ENCODE measurements around the gene JAKMIP1. TPM values are rescaled to one million over a fixed set of nuclear protein-coding genes. Genes with fewer than 3 reads are reported as not detected.

JAKMIP1 gene
- total and polyA plus RNA-seq, 2 donors (not counting 1 experiment from before 2014, with no cell fraction given), result 0.49 to 1.0 TPM

GRCh38 chr4:6227412-6228157 is 27.2 kb upstream of the JAKMIP1 start:
- peaks cover 25% of the 10 kb centered on the region for H3K27me3 Mint-ChIP-seq
- peaks cover 0 to 14% (median 3%) of the 10 kb centered on the region in 4 experiments for H3K27me3 ChIP-seq (replicated peaks in 1 of 4; ENCODE audit: control extremely low read depth in 1 of 4, control insufficient read depth in 3 of 4, insufficient read depth in 4 of 4, low read length in 3 of 4)
- intact Hi-C loops (cut with micrococcal nuclease), result no loop called here
- H3K79me2 ChIP-seq (ENCODE audit: control insufficient read depth, insufficient read depth, low read length), result no peaks in the 10 kb centered on the region
- H3K4me3 Mint-ChIP-seq, result no peak overlapping the region
- H3K9me3 ChIP-seq (ENCODE audit: control extremely low read depth in 1 of 3, control insufficient read depth in 2 of 3, insufficient read depth in 1 of 3, low read length in 2 of 3), result peaks cover 0 to 10% (median 3%) of the 10 kb centered on the region in 3 donors
- ChIA-PET POLR2A (no interaction called here), CTCF (no interaction called here)
- no peak overlapping the region for H3K4me2 ChIP-seq (replicated peaks; ENCODE audit: low read depth, low read length, poor library complexity, severe bottlenecking)
- no peak overlapping the region for H2AFZ ChIP-seq (ENCODE audit: insufficient read depth, low read depth, low read length, poor library complexity, severe bottlenecking)
- H3K27ac ChIP-seq (ENCODE audit: low read length in 2 of 2), result no peak overlapping the region
- no peaks in the 10 kb centered on the region for H3K9me3 Mint-ChIP-seq (ENCODE audit: insufficient read depth)
- H3K4me3 ChIP-seq (ENCODE audit: control extremely low read depth in 1 of 5, extremely low read depth in 1 of 5, insufficient read depth in 1 of 5, low read depth in 2 of 5, low read length in 4 of 5), result no peak overlapping the region
- DNase-seq (no peak), ATAC-seq (ENCODE audit: low read depth) (no peak)
- no peak overlapping the region for H3K27ac Mint-ChIP-seq
- 88% methylated on average over 10 of the region's 12 CpGs for WGBS (ENCODE audit: insufficient coverage)
- no peaks in the 10 kb centered on the region for H4K20me1 ChIP-seq (ENCODE audit: control insufficient read depth, insufficient read depth, low read length, poor library complexity, severe bottlenecking)
- no peaks in the 10 kb centered on the region for H3K4me1 Mint-ChIP-seq
- TF ChIP-seq EZH2 (IDR thresholded peaks at IDR 0.05; ENCODE audit: borderline replicate concordance, insufficient read depth, low read depth, low read length, poor library complexity, severe bottlenecking), result no peak
- TF ChIP-seq CTCF (IDR thresholded peaks at IDR 0.05), result no peak
- H3K9ac ChIP-seq (ENCODE audit: low read length), result no peak overlapping the region
- no peaks in the 10 kb centered on the region for H3K4me1 ChIP-seq (ENCODE audit: control insufficient read depth in 2 of 2, insufficient read depth in 2 of 2, low read length in 2 of 2)
- no peaks in the 10 kb centered on the region for H3K36me3 ChIP-seq (replicated peaks in 1 of 2; ENCODE audit: control extremely low read depth in 1 of 2, control insufficient read depth in 1 of 2, extremely low read depth in 1 of 2, insufficient read depth in 2 of 2, low read length in 1 of 2)

- ATAC-seq (ENCODE audit: low read depth) (no peak), DNase-seq (no peak)
- Histone ChIP-seq H3K79me2 (ENCODE audit: control insufficient read depth, insufficient read depth, low read length) (no peaks in the 10 kb centered on the region), H3K9ac (ENCODE audit: low read length) (no peak overlapping the region), H3K4me3 (ENCODE audit: control extremely low read depth in 1 of 5, extremely low read depth in 1 of 5, insufficient read depth in 1 of 5, low read depth in 2 of 5, low read length in 4 of 5) (no peak overlapping the region), H3K4me1 (ENCODE audit: control insufficient read depth in 2 of 2, insufficient read depth in 2 of 2, low read length in 2 of 2) (peaks cover 0 to under 1% of the 10 kb centered on the region in 2 donors), H2AFZ (ENCODE audit: insufficient read depth, low read depth, low read length, poor library complexity, severe bottlenecking) (no peak overlapping the region), H3K9me3 (ENCODE audit: control extremely low read depth in 1 of 3, control insufficient read depth in 2 of 3, insufficient read depth in 1 of 3, low read length in 2 of 3) (peaks cover 0 to 17% (median 6%) of the 10 kb centered on the region in 3 donors), H3K27me3 (replicated peaks in 1 of 4; ENCODE audit: control extremely low read depth in 1 of 4, control insufficient read depth in 3 of 4, insufficient read depth in 4 of 4, low read length in 3 of 4) (peaks cover 0 to 20% (median 5%) of the 10 kb centered on the region in 4 experiments), H3K27ac (ENCODE audit: low read length in 2 of 2) (no peak overlapping the region), H3K36me3 (replicated peaks in 1 of 2; ENCODE audit: control extremely low read depth in 1 of 2, control insufficient read depth in 1 of 2, extremely low read depth in 1 of 2, insufficient read depth in 2 of 2, low read length in 1 of 2) (no peaks in the 10 kb centered on the region), H3K4me2 (replicated peaks; ENCODE audit: low read depth, low read length, poor library complexity, severe bottlenecking) (no peak overlapping the region), H4K20me1 (ENCODE audit: control insufficient read depth, insufficient read depth, low read length, poor library complexity, severe bottlenecking) (no peaks in the 10 kb centered on the region)
- Mint-ChIP-seq H3K27me3 (peaks cover 29% of the 10 kb centered on the region), H3K4me1 (no peaks in the 10 kb centered on the region), H3K4me3 (no peak overlapping the region), H3K27ac (no peak overlapping the region), H3K9me3 (ENCODE audit: insufficient read depth) (no peaks in the 10 kb centered on the region)
- intact Hi-C loops (cut with micrococcal nuclease), result no loop called here
- TF ChIP-seq EZH2 (IDR thresholded peaks at IDR 0.05; ENCODE audit: borderline replicate concordance, insufficient read depth, low read depth, low read length, poor library complexity, severe bottlenecking), result no peak
- no peak for TF ChIP-seq CTCF (IDR thresholded peaks at IDR 0.05)
- 83% methylated on average over 4 of the region's 7 CpGs for WGBS (ENCODE audit: insufficient coverage)
- ChIA-PET CTCF (interaction anchor here (0.9 kb wide), 1 partner anchor 23 kb away, joined by 3 read pairs; no protein-coding TSS in a partner anchor), POLR2A (no interaction called here)
Measured at GRCh38 chr4:6226506-6226905, 26.2 kb upstream of the JAKMIP1 start.
